SIG-M5 (cell line): ENCODE measurements around the gene P2RY2.
"Not testable (repeated sequence)": the region's sequence is repeated elsewhere in the genome, so short reads cannot be mapped to it uniquely, and the experiment has no call there.

Experiments used
- DNase-seq: peaks from one replicate; lab custom pipeline; 2025; lab: John Stamatoyannopoulos, UW

P2RY2 gene

GRCh38 chr11:73188301-73188700 is 29.8 kb upstream of the P2RY2 start:
- no peak for DNase-seq

- DNase-seq = peak; percentile 69
Measured at GRCh38 chr11:73189315-73189714, 28.8 kb upstream of the P2RY2 start.

GRCh38 chr11:73189723-73190556 is 28.1 kb upstream of the P2RY2 start:
- no peak for DNase-seq

GRCh38 chr11:73190557-73190885 is 27.6 kb upstream of the P2RY2 start:
- DNase-seq = no peak

GRCh38 chr11:73191151-73191550 is 26.9 kb upstream of the P2RY2 start:
- no peak for DNase-seq

- no peak for DNase-seq
Measured at GRCh38 chr11:73192272-73192671, 25.8 kb upstream of the P2RY2 start.

GRCh38 chr11:73193251-73194033 is 24.6 kb upstream of the P2RY2 start:
- no peak for DNase-seq

- DNase-seq = no peak
Measured at GRCh38 chr11:73194034-73194507, 24.0 kb upstream of the P2RY2 start.

- DNase-seq = no peak
Measured at GRCh38 chr11:73194593-73194992, 23.5 kb upstream of the P2RY2 start.

GRCh38 chr11:73195191-73196007 is 22.7 kb upstream of the P2RY2 start:
- DNase-seq = no peak

GRCh38 chr11:73196576-73196975 is 21.5 kb upstream of the P2RY2 start:
- DNase-seq = no peak

- DNase-seq = no peak
Measured at GRCh38 chr11:73197348-73197747, 20.7 kb upstream of the P2RY2 start.

GRCh38 chr11:73197787-73198186 is 20.3 kb upstream of the P2RY2 start:
- DNase-seq = not testable (repeated sequence)

- DNase-seq = no peak
Measured at GRCh38 chr11:73198677-73199076, 19.4 kb upstream of the P2RY2 start.

- no peak for DNase-seq
Measured at GRCh38 chr11:73199446-73199845, 18.6 kb upstream of the P2RY2 start.

GRCh38 chr11:73200256-73200655 is 17.8 kb upstream of the P2RY2 start:
- DNase-seq = no peak

- no peak for DNase-seq
Measured at GRCh38 chr11:73201249-73201648, 16.8 kb upstream of the P2RY2 start.

- no peak for DNase-seq
Measured at GRCh38 chr11:73201888-73202780, 15.9 kb upstream of the P2RY2 start.

- DNase-seq = no peak
Measured at GRCh38 chr11:73203322-73203721, 14.8 kb upstream of the P2RY2 start.

- DNase-seq = no peak
Measured at GRCh38 chr11:73203790-73204189, 14.3 kb upstream of the P2RY2 start.

- DNase-seq = no peak
Measured at GRCh38 chr11:73204711-73205121, 13.4 kb upstream of the P2RY2 start.
